Hepatocyte (in vitro differentiated cells): ENCODE measurements around the gene ZNF41.
A peak's percentile ranks its signal among the peaks of the same experiment; 100 is the strongest.

ENCODE experiments used
- CTCF ChIP-seq: fragments of 200-600 bp; sonication (generic); IDR thresholded peaks from 2 replicates; pipeline ENCODE4 v1.5.1; 2016; ENCODE audit warnings: antibody characterized with exemption, mild to moderate bottlenecking; ENCODE audit not compliant: poor library complexity
- EZH2 ChIP-seq: fragments of 200-600 bp; sonication (generic); IDR thresholded peaks from 2 replicates; pipeline ENCODE4 v1.6.1; 2016; ENCODE audit warnings: antibody characterized with exemption, mild to moderate bottlenecking, borderline replicate concordance
- EZH2phosphoT487 ChIP-seq: fragments of 200-600 bp; sonication (generic); IDR thresholded peaks from one replicate; pipeline ENCODE4 v1.6.1; 2018; ENCODE audit warnings: antibody characterized with exemption, mild to moderate bottlenecking, low read depth, moderate library complexity; ENCODE audit not compliant: unreplicated experiment, severe bottlenecking

- TF ChIP-seq CTCF (peak; percentile 44), EZH2 (no peak), EZH2phosphoT487 (no peak)
These were observed 14.4 kb upstream of the ZNF41 start for GRCh38 chrX:47497271-47497888.
